B cell (primary cell): ENCODE data around the gene PPEF1. TPM values are rescaled to one million over a fixed set of nuclear protein-coding genes. Genes with fewer than 3 reads are reported as not detected.

Source experiments
- ATAC-seq: fragments of 200-7000 bp; cut with Tn5 transposase; one replicate; pipeline ENCODE4 v1.10.0; 2021; ENCODE audit warnings: low read depth, mild to moderate bottlenecking, moderate number of reproducible peaks, moderate library complexity
- CTCF ChIA-PET: fragments of 350-600 bp; sonication (Branson Sonifier 250); formaldehyde crosslinking; loops from one replicate; lab custom pipeline; 2021; ENCODE audit warnings: antibody characterized with exemption, inconsistent platforms; lab: Charles Lee
- POLR2A ChIA-PET: fragments of 350-600 bp; sonication (Branson Sonifier 250); formaldehyde crosslinking; loops from one replicate; lab custom pipeline; 2021; ENCODE audit warnings: antibody characterized with exemption; lab: Charles Lee
- DNase-seq: peaks from one replicate; pipeline ENCODE4 v3.0.0; 2013
- H2AFZ ChIP-seq: 2 replicates; pipeline ENCODE4 v1.6.1; 2012; ENCODE audit warnings: mild to moderate bottlenecking, low read depth, low read length; ENCODE audit not compliant: insufficient read depth, poor library complexity, severe bottlenecking
- H3K27ac ChIP-seq, 2 donors: 1 replicate in 1 of 2; 2 replicates in 1 of 2; pipeline ENCODE4 v1.5.1; 2012 to 2013; ENCODE audit warnings: low read length in 2 of 2, mild to moderate bottlenecking in 2 of 2, moderate library complexity in 1 of 2
- H3K27me3 ChIP-seq, 4 experiments: fragments of 200-600 bp in 1 of 4; sonication (generic) in 1 of 4; replicated peaks in 1 of 4; 1 replicate in 2 of 4; 2 replicates in 2 of 4; pipeline versions ENCODE4 v1.6.1 to v1.7.0; 2013 to 2016; ENCODE audit warnings: low read length in 3 of 4, mild to moderate bottlenecking in 2 of 4, mixed read lengths in 1 of 4, moderate library complexity in 1 of 4; ENCODE audit not compliant: insufficient read depth in 4 of 4, control insufficient read depth in 3 of 4; ENCODE audit errors: control extremely low read depth in 1 of 4
- H3K36me3 ChIP-seq, 2 experiments: replicated peaks in 1 of 2; 1 replicate in 1 of 2; 2 replicates in 1 of 2; pipeline versions ENCODE4 v1.6.1 to v1.7.1; 2013; ENCODE audit warnings: low read length in 1 of 2; ENCODE audit not compliant: insufficient read depth in 2 of 2, control insufficient read depth in 1 of 2; ENCODE audit errors: control extremely low read depth in 1 of 2, extremely low read depth in 1 of 2
- H3K4me1 ChIP-seq, 2 donors: fragments of 200-600 bp in 1 of 2; sonication (generic) in 1 of 2; 1 replicate in 1 of 2; 2 replicates in 1 of 2; pipeline versions ENCODE4 v1.5.1 to v1.6.1; 2013 to 2017; ENCODE audit warnings: low read length in 2 of 2; ENCODE audit not compliant: control insufficient read depth in 2 of 2, insufficient read depth in 2 of 2
- H3K4me2 ChIP-seq: replicated peaks from 2 replicates; pipeline ENCODE3; 2012; ENCODE audit warnings: mild to moderate bottlenecking, low read depth, low read length; ENCODE audit not compliant: poor library complexity, severe bottlenecking
- H3K4me3 ChIP-seq, 5 experiments: fragments of 200-600 bp in 1 of 5; sonication (generic) in 1 of 5; 1 replicate in 3 of 5; 2 replicates in 2 of 5; pipeline versions ENCODE4 v1.5.1 to v1.7.0; 2011 to 2016; ENCODE audit warnings: low read length in 4 of 5, mild to moderate bottlenecking in 4 of 5, low read depth in 2 of 5, control low read depth in 1 of 5, moderate library complexity in 1 of 5; ENCODE audit not compliant: insufficient read depth in 1 of 5; ENCODE audit errors: control extremely low read depth in 1 of 5, extremely low read depth in 1 of 5
- H3K79me2 ChIP-seq: fragments of 200-600 bp; sonication (generic); one replicate; pipeline ENCODE4 v1.6.0; 2016; ENCODE audit warnings: low read length; ENCODE audit not compliant: control insufficient read depth, insufficient read depth
- H3K9ac ChIP-seq: fragments of 200-600 bp; sonication (generic); 2 replicates; pipeline ENCODE4 v1.6.1; 2017; ENCODE audit warnings: mild to moderate bottlenecking, low read length, moderate library complexity
- H3K9me3 ChIP-seq, 3 donors: one replicate each; pipeline versions ENCODE4 v1.6.1 to v1.7.1; 2013; ENCODE audit warnings: low read length in 2 of 3; ENCODE audit not compliant: control insufficient read depth in 2 of 3, insufficient read depth in 1 of 3; ENCODE audit errors: control extremely low read depth in 1 of 3
- H4K20me1 ChIP-seq: 2 replicates; pipeline ENCODE4 v1.6.0; 2012; ENCODE audit warnings: mild to moderate bottlenecking, low read length; ENCODE audit not compliant: insufficient read depth, control insufficient read depth, poor library complexity, severe bottlenecking
- H3K27ac Mint-ChIP-seq: one replicate; pipeline ENCODE4 v1.8.0; 2021; ENCODE audit warnings: mixed read lengths
- H3K27me3 Mint-ChIP-seq: one replicate; pipeline ENCODE4 v1.8.0; 2021; ENCODE audit warnings: mixed read lengths
- H3K4me1 Mint-ChIP-seq: one replicate; pipeline ENCODE4 v1.8.0; 2021; ENCODE audit warnings: mixed read lengths
- H3K4me3 Mint-ChIP-seq: one replicate; pipeline ENCODE4 v1.8.0; 2021; ENCODE audit warnings: mixed read lengths
- H3K9me3 Mint-ChIP-seq: one replicate; pipeline ENCODE4 v1.8.0; 2022; ENCODE audit warnings: mixed read lengths; ENCODE audit not compliant: insufficient read depth
- CTCF ChIP-seq: fragments of 200-600 bp; IDR thresholded peaks from one replicate; pipeline ENCODE4 v1.8.0; 2022; ENCODE audit warnings: antibody characterized with exemption, mild to moderate bottlenecking
- EZH2 ChIP-seq: IDR thresholded peaks from 2 replicates; pipeline ENCODE4 v1.6.1; 2012; ENCODE audit warnings: borderline replicate concordance, low read depth, mild to moderate bottlenecking, moderate library complexity, low read length; ENCODE audit not compliant: insufficient read depth, poor library complexity, severe bottlenecking
- WGBS: methylation state at CpG from one replicate; pipeline ENCODE4 v1.1.5; 2013; ENCODE audit warnings: missing lambda C conversion rate; ENCODE audit not compliant: insufficient coverage; 5-methylcytosine and 5-hydroxymethylcytosine counted together
- intact Hi-C: fragments of 100-400 bp; cut with micrococcal nuclease; formaldehyde crosslinking; loops from one replicate; pipeline ENCODE4 v1.10.0; 2022
- polyA plus RNA-seq: library from polyadenylated mRNA; depleted of rRNA; stranded (reverse); fragments of >200 nt; gene quantifications from 2 replicates; pipeline ENCODE4 v1.2.3, GENCODE V29; 2012
- total RNA-seq, 2 donors: library from RNA; stranded (reverse); fragments of 120-200 nt in 1 of 2; gene quantifications; 1 replicate in 1 of 2; 2 replicates in 1 of 2; pipeline versions ENCODE4 v1.2.3 to v1.2.4, GENCODE V29; 2013 to 2022

The PPEF1 gene
- total and polyA plus RNA-seq, 2 donors (not counting 1 experiment from before 2014, with no cell fraction given), result 0.22 to 0.52 TPM

GRCh38 chrX:18719852-18720251 lies 12.4 kb downstream of the PPEF1 start:
- ChIA-PET POLR2A (no interaction called here), CTCF (no interaction called here)
- no peak overlapping the region for H2AFZ ChIP-seq
- WGBS, result no CpG with 5 or more reads among the region's 4 CpGs
- H4K20me1 ChIP-seq, result no peaks in the 10 kb centered on the region
- Mint-ChIP-seq H3K9me3 (no peaks in the 10 kb centered on the region), H3K4me3 (no peak overlapping the region), H3K27me3 (no peaks in the 10 kb centered on the region), H3K27ac (no peak overlapping the region), H3K4me1 (no peaks in the 10 kb centered on the region)
- no peaks in the 10 kb centered on the region for H3K36me3 ChIP-seq
- H3K27ac ChIP-seq, result no peak overlapping the region
- no peak overlapping the region for H3K4me3 ChIP-seq
- TF ChIP-seq EZH2 (no peak), CTCF (no peak)
- no peaks in the 10 kb centered on the region for H3K27me3 ChIP-seq
- H3K9me3 ChIP-seq, result no peaks in the 10 kb centered on the region
- ATAC-seq, result no peak
- DNase-seq, result no peak
- no peak overlapping the region for H3K9ac ChIP-seq
- H3K4me2 ChIP-seq, result no peak overlapping the region
- intact Hi-C loops, result no loop called here
- H3K4me1 ChIP-seq, result no peaks in the 10 kb centered on the region
- H3K79me2 ChIP-seq, result no peaks in the 10 kb centered on the region

GRCh38 chrX:18721683-18722499 lies 14.4 kb downstream of the PPEF1 start:
- Mint-ChIP-seq H3K27ac (no peak overlapping the region), H3K27me3 (no peaks in the 10 kb centered on the region), H3K9me3 (no peaks in the 10 kb centered on the region), H3K4me1 (peaks cover 4% of the 10 kb centered on the region), H3K4me3 (no peak overlapping the region)
- no peak overlapping the region for H3K9ac ChIP-seq
- intact Hi-C loops, result no loop called here
- no peak overlapping the region for H3K4me3 ChIP-seq
- ATAC-seq (no peak), DNase-seq (no peak)
- no peaks in the 10 kb centered on the region for H3K9me3 ChIP-seq
- POLR2A ChIA-PET, result no interaction called here
- CTCF ChIA-PET, result no interaction called here
- TF ChIP-seq EZH2 (no peak), CTCF (no peak)
- H3K4me2 ChIP-seq, result no peak overlapping the region
- no peaks in the 10 kb centered on the region for H3K36me3 ChIP-seq
- no peak overlapping the region for H3K27ac ChIP-seq
- no peak overlapping the region for H2AFZ ChIP-seq
- H3K27me3 ChIP-seq, result no peaks in the 10 kb centered on the region
- H3K4me1 ChIP-seq, result peaks cover 0 to 3% of the 10 kb centered on the region in 2 donors
- no CpG with 5 or more reads among the region's 8 CpGs for WGBS
- H4K20me1 ChIP-seq, result no peaks in the 10 kb centered on the region
- no peaks in the 10 kb centered on the region for H3K79me2 ChIP-seq
